Measurements from ENCODE around the gene MRPL36. TPM values are rescaled to one million over a fixed set of nuclear protein-coding genes. Genes with fewer than 3 reads are reported as not detected.

Gene MRPL36
- total and polyA plus RNA-seq, 2 donors (not counting 3 experiments of a cell fraction or from before 2014, with no cell fraction given) = 70.3 to 72.7 TPM

DNA sequence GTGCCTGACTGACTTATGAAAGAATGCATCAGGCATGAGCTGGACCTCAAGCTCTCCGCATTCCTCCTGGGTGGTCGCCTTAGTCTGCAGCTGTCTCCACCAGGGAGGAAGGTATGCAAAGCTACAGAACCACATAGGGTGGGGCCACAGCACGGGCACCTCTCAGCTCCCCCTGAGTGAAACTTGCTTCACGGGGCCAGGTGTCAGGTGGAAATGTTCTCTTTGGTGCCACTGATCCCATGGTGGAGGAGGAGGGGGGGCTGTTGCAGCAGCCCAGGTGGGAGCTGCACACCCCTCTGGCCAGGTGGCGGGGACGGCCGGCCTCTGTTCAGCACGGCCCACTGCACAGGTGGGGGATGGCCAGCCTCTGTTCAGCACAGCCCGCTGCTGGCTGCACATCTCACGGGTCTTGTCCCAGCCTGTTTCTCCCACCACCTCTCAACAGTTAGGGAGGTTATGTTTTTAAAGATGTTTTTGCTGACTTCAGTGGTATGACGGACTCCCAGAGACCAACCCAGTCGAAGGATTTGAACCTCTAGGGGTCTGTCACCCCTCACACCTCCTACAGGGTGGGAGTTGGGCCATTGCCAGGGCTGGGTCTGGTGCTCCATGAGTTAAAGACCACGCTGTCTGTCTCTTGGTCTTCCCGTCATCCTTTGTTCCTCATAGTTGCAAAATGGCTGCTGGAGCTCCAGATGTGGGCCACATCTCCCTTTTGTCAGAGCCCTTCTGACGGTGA, 34.3 kb downstream of the MRPL36 start:
- ChIA-PET CTCF (interaction anchor here (2.1 to 4.1 kb wide), 3 partner anchors 38 to 275 kb away, joined by 13 to 84 read pairs (median 44); no protein-coding TSS in a partner anchor), POLR2A (no interaction called here)
- intact Hi-C loops (cut with micrococcal nuclease) = no loop called here

DNA sequence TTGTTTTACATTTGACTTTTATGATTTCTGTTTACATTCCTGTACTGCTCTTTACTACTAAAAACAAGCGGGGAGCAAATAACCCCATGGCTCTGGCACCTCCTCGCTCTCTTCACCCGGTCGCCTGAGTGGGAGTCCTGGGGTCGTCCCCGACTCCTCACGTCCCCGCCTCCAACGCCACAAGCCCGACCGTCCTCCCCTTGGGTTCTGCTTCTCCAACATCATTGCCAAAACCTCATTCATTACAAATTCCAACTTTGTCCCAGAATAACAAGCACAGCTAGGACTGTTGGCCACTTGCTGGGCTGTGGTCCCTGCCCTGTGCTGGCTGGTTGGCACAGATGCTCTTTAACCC, 35.1 kb downstream of the MRPL36 start:
- ChIA-PET CTCF (interaction anchor here (1.4 to 4.1 kb wide), 7 partner anchors 9 to 276 kb away, joined by 4 to 84 read pairs (median 15); partner anchors contain the start of gene NDUFS6), POLR2A (no interaction called here)
- no peak for TF ChIP-seq CTCF (IDR thresholded peaks at IDR 0.05; ENCODE audit: extremely low read depth in 1 of 2, insufficient read depth in 1 of 2, low read depth in 1 of 2, low read length in 2 of 2)
- no peak for TF ChIP-seq MYC (IDR thresholded peaks at IDR 0.05; ENCODE audit: low read depth, low read length)
- no peak for TF ChIP-seq FOS (IDR thresholded peaks at IDR 0.05; ENCODE audit: borderline replicate concordance, insufficient read depth, low read length)
- no peak for TF ChIP-seq EZH2 (IDR thresholded peaks at IDR 0.05; ENCODE audit: borderline replicate concordance, low read depth, low read length, severe bottlenecking)
- TF ChIP-seq POLR2A (IDR thresholded peaks at IDR 0.05; ENCODE audit: low read depth, low read length) = no peak
- TF ChIP-seq POLR2AphosphoS5 (IDR thresholded peaks at IDR 0.05; ENCODE audit: insufficient read depth, low read depth, low read length) = no peak
- no peak for TF ChIP-seq MAX (IDR thresholded peaks at IDR 0.05; ENCODE audit: insufficient read depth, insufficient read length)
- TF ChIP-seq GATA2 (IDR thresholded peaks at IDR 0.05; ENCODE audit: insufficient read depth, insufficient read length, low read depth, low read length) = no peak
- BruUV-seq (replicated peaks) = no TSS peak
- intact Hi-C loops (cut with micrococcal nuclease) (no loop called here), dilution Hi-C loops (cut with MboI; ENCODE audit: extremely low pct_ligation_motif_present, low sequenced_read_pairs) (no loop called here)
- H3K79me2 ChIP-seq (ENCODE audit: control insufficient read depth, insufficient read depth, low read length) = no peaks in the 10 kb centered on the region
- no peak for DNase-seq (ENCODE audit: low read depth, low spot score)
- no peaks in the 10 kb centered on the region for H3K9me3 ChIP-seq (replicated peaks; ENCODE audit: control insufficient read depth, insufficient read depth, low read length)
- H3K4me2 ChIP-seq (ENCODE audit: insufficient read depth, low read length) = no peak overlapping the region
- no peaks in the 10 kb centered on the region for H4K20me1 ChIP-seq (replicated peaks; ENCODE audit: control insufficient read depth, extremely low read depth, insufficient read depth, low read length)
- no peaks in the 10 kb centered on the region for H3K36me3 ChIP-seq (ENCODE audit: control insufficient read depth in 2 of 2, extremely low read depth in 1 of 2, insufficient read depth in 2 of 2, low read length in 2 of 2)
- no peak overlapping the region for H3K4me3 ChIP-seq (replicated peaks in 1 of 3; ENCODE audit: insufficient read depth in 1 of 3, low read depth in 1 of 3, low read length in 3 of 3)
- no peak overlapping the region for H3K27ac ChIP-seq (ENCODE audit: insufficient read depth, low read depth, low read length)
- H2AFZ ChIP-seq (ENCODE audit: low read depth, low read length) = no peak overlapping the region
- FAIRE-seq = no peak
- no peaks in the 10 kb centered on the region for H3K4me1 ChIP-seq (ENCODE audit: control insufficient read depth, extremely low read depth, insufficient read depth, low read length)
- no peaks in the 10 kb centered on the region for H3K27me3 ChIP-seq (ENCODE audit: control insufficient read depth in 2 of 2, insufficient read depth in 2 of 2, low read length in 2 of 2)
- no peaks in the 10 kb centered on the region for H3K9me1 ChIP-seq (replicated peaks; ENCODE audit: control insufficient read depth, extremely low read depth, insufficient read depth, low read length)
- H3K9ac ChIP-seq (replicated peaks; ENCODE audit: extremely low read depth, insufficient read depth, low read length) = no peak overlapping the region

More for the DNA sequence above, 34.3 kb downstream of the MRPL36 start:
- no peaks in the 10 kb centered on the region for H4K20me1 ChIP-seq (replicated peaks; ENCODE audit: control insufficient read depth, extremely low read depth, insufficient read depth, low read length)
- H3K9ac ChIP-seq (replicated peaks; ENCODE audit: extremely low read depth, insufficient read depth, low read length) = no peak overlapping the region
- BruUV-seq (replicated peaks) = no TSS peak
- H3K79me2 ChIP-seq (ENCODE audit: control insufficient read depth, insufficient read depth, low read length) = no peaks in the 10 kb centered on the region
- H3K9me3 ChIP-seq (replicated peaks; ENCODE audit: control insufficient read depth, insufficient read depth, low read length) = no peaks in the 10 kb centered on the region
- H3K4me3 ChIP-seq (replicated peaks in 1 of 3; ENCODE audit: insufficient read depth in 1 of 3, low read depth in 1 of 3, low read length in 3 of 3) = no peak overlapping the region
- no peaks in the 10 kb centered on the region for H3K36me3 ChIP-seq (ENCODE audit: control insufficient read depth in 2 of 2, extremely low read depth in 1 of 2, insufficient read depth in 2 of 2, low read length in 2 of 2)
- DNase-seq (ENCODE audit: low read depth, low spot score) (no peak), FAIRE-seq (no peak)
- no peak overlapping the region for H3K4me2 ChIP-seq (ENCODE audit: insufficient read depth, low read length)
- no peak overlapping the region for H3K27ac ChIP-seq (ENCODE audit: insufficient read depth, low read depth, low read length)
- TF ChIP-seq POLR2A (IDR thresholded peaks at IDR 0.05; ENCODE audit: low read depth, low read length) (no peak), POLR2AphosphoS5 (IDR thresholded peaks at IDR 0.05; ENCODE audit: insufficient read depth, low read depth, low read length) (no peak), MYC (IDR thresholded peaks at IDR 0.05; ENCODE audit: low read depth, low read length) (no peak)
- no peaks in the 10 kb centered on the region for H3K4me1 ChIP-seq (ENCODE audit: control insufficient read depth, extremely low read depth, insufficient read depth, low read length)
- H3K27me3 ChIP-seq (ENCODE audit: control insufficient read depth in 2 of 2, insufficient read depth in 2 of 2, low read length in 2 of 2) = no peaks in the 10 kb centered on the region
- no peak overlapping the region for H2AFZ ChIP-seq (ENCODE audit: low read depth, low read length)
- H3K9me1 ChIP-seq (replicated peaks; ENCODE audit: control insufficient read depth, extremely low read depth, insufficient read depth, low read length) = no peaks in the 10 kb centered on the region
- dilution Hi-C loops (cut with MboI; ENCODE audit: extremely low pct_ligation_motif_present, low sequenced_read_pairs) = no loop called here

Measured in endothelial cell of umbilical vein (primary cell).